H9 (cell line): ENCODE data around the gene RELB. TPM values are rescaled to one million over a fixed set of nuclear protein-coding genes. Genes with fewer than 3 reads are reported as not detected.

Experiments
- DNase-seq: peaks from one replicate; pipeline ENCODE4 v3.0.0-alpha.2; 2017
- H2AFZ ChIP-seq: one replicate; pipeline ENCODE4 v1.6.1; 2013; ENCODE audit warnings: mild to moderate bottlenecking, low read length, control low read depth, moderate library complexity
- H2AK5ac ChIP-seq: 2 replicates; pipeline ENCODE4 v1.6.1; 2013; ENCODE audit warnings: low read length, control low read depth, mixed read lengths; ENCODE audit not compliant: insufficient read length
- H2BK120ac ChIP-seq: one replicate; pipeline ENCODE4 v1.6.1; 2013; ENCODE audit warnings: low read depth, mild to moderate bottlenecking, low read length, control low read depth, inconsistent platforms; ENCODE audit not compliant: poor library complexity, severe bottlenecking
- H2BK12ac ChIP-seq: 2 replicates; pipeline ENCODE4 v1.6.1; 2013; ENCODE audit warnings: low read length, control low read depth, mixed read lengths, low read depth; ENCODE audit not compliant: insufficient read length
- H2BK15ac ChIP-seq: 2 replicates; pipeline ENCODE4 v1.6.1; 2013; ENCODE audit warnings: low read depth, low read length, control low read depth
- H2BK20ac ChIP-seq: one replicate; pipeline ENCODE4 v1.6.1; 2013; ENCODE audit warnings: low read depth, mild to moderate bottlenecking, low read length, control low read depth, inconsistent platforms; ENCODE audit not compliant: poor library complexity, severe bottlenecking
- H2BK5ac ChIP-seq: 2 replicates; pipeline ENCODE4 v1.6.1; 2013; ENCODE audit warnings: low read length, control low read depth, mixed read lengths; ENCODE audit not compliant: insufficient read length
- H3K14ac ChIP-seq: 2 replicates; pipeline ENCODE4 v1.6.1; 2013; ENCODE audit warnings: low read length, control low read depth; ENCODE audit not compliant: insufficient read depth
- H3K18ac ChIP-seq: 2 replicates; pipeline ENCODE4 v1.6.1; 2013; ENCODE audit warnings: low read depth, mild to moderate bottlenecking, mixed read lengths, low read length, control low read depth; ENCODE audit not compliant: insufficient read length
- H3K23ac ChIP-seq: 2 replicates; pipeline ENCODE4 v1.6.1; 2013; ENCODE audit warnings: low read length, control low read depth, mixed read lengths, low read depth; ENCODE audit not compliant: insufficient read length
- H3K23me2 ChIP-seq: 2 replicates; pipeline ENCODE4 v1.6.1; 2013; ENCODE audit warnings: low read depth, mild to moderate bottlenecking, mixed read lengths, low read length, control low read depth; ENCODE audit not compliant: insufficient read length, poor library complexity, severe bottlenecking
- H3K27ac ChIP-seq: 2 replicates; pipeline ENCODE4 v1.5.1; 2013; ENCODE audit warnings: low read length, control low read depth, mixed read lengths, low read depth; ENCODE audit not compliant: insufficient read length
- H3K27me3 ChIP-seq: 2 replicates; pipeline ENCODE4 v1.6.1; 2013; ENCODE audit warnings: low read length, control low read depth, inconsistent platforms; ENCODE audit not compliant: insufficient read depth
- H3K4ac ChIP-seq: 2 replicates; pipeline ENCODE4 v1.6.1; 2013; ENCODE audit warnings: low read depth, mild to moderate bottlenecking, control low read depth, inconsistent platforms, low read length, moderate library complexity
- H3K4me1 ChIP-seq: 2 replicates; pipeline ENCODE4 v1.6.1; 2013; ENCODE audit warnings: low read length, control low read depth, inconsistent platforms; ENCODE audit not compliant: insufficient read depth
- H3K4me2 ChIP-seq: 2 replicates; pipeline ENCODE4 v1.6.1; 2013; ENCODE audit warnings: low read length, control low read depth, mixed read lengths; ENCODE audit not compliant: insufficient read length, insufficient read depth
- H3K56ac ChIP-seq: 2 replicates; pipeline ENCODE4 v1.6.1; 2013; ENCODE audit warnings: low read depth, mild to moderate bottlenecking, mixed read lengths, low read length, control low read depth; ENCODE audit not compliant: insufficient read length
- H3K79me1 ChIP-seq: 2 replicates; pipeline ENCODE4 v1.6.1; 2013; ENCODE audit warnings: low read depth, mild to moderate bottlenecking, moderate library complexity, low read length, control low read depth, inconsistent platforms; ENCODE audit not compliant: insufficient read depth, poor library complexity, severe bottlenecking
- H3K79me2 ChIP-seq: 2 replicates; pipeline ENCODE4 v1.6.1; 2013; ENCODE audit warnings: low read length, control low read depth, inconsistent platforms; ENCODE audit not compliant: insufficient read depth
- H3K9ac ChIP-seq: 2 replicates; pipeline ENCODE4 v1.6.1; 2013; ENCODE audit warnings: low read length, control low read depth, mixed read lengths; ENCODE audit not compliant: insufficient read length; ENCODE audit errors: extremely low read depth
- H3K9me3 ChIP-seq: one replicate; pipeline ENCODE4 v1.6.1; 2013; ENCODE audit warnings: low read depth, low read length, inconsistent platforms; ENCODE audit not compliant: control insufficient read depth
- H3T11ph ChIP-seq: one replicate; pipeline ENCODE4 v1.6.1; 2013; ENCODE audit warnings: mild to moderate bottlenecking, low read length, control low read depth, inconsistent platforms
- H4K20me1 ChIP-seq: one replicate; pipeline ENCODE4 v1.6.1; 2013; ENCODE audit not compliant: control insufficient read depth, insufficient read length, insufficient read depth
- H4K5ac ChIP-seq: 2 replicates; pipeline ENCODE4 v1.6.1; 2013; ENCODE audit warnings: low read depth, mild to moderate bottlenecking, mixed read lengths, low read length, control low read depth; ENCODE audit not compliant: insufficient read length
- H4K8ac ChIP-seq: replicated peaks from 2 replicates; pipeline ENCODE4 v1.6.1; 2013; ENCODE audit warnings: low read length, control low read depth, mixed read lengths, low read depth; ENCODE audit not compliant: insufficient read length
- H4K91ac ChIP-seq: 2 replicates; pipeline ENCODE4 v1.6.1; 2013; ENCODE audit warnings: low read depth, mild to moderate bottlenecking, moderate library complexity, mixed read lengths, low read length, control low read depth; ENCODE audit not compliant: insufficient read length
- H3K27ac Mint-ChIP-seq, 3 experiments: 2 replicates in 2 of 3; 3 replicates in 1 of 3; pipeline ENCODE4 v1.8.0; 2020 to 2021; ENCODE audit warnings: mixed read lengths in 3 of 3, mild to moderate bottlenecking in 1 of 3, moderate library complexity in 1 of 3
- H3K27me3 Mint-ChIP-seq: 2 replicates; pipeline ENCODE4 v1.8.0; 2021; ENCODE audit warnings: low read depth, mild to moderate bottlenecking, moderate library complexity, mixed read lengths
- H3K36me3 Mint-ChIP-seq, 3 experiments: 2 replicates in 2 of 3; 3 replicates in 1 of 3; pipeline ENCODE4 v1.8.0; 2020 to 2021; ENCODE audit warnings: low read depth in 3 of 3, mixed read lengths in 3 of 3; ENCODE audit not compliant: insufficient read depth in 1 of 3
- H3K4me1 Mint-ChIP-seq, 2 experiments: 2 replicates each; pipeline ENCODE4 v1.8.0; 2020; ENCODE audit warnings: mixed read lengths in 2 of 2
- H3K4me3 Mint-ChIP-seq, 2 experiments: 2 replicates in 1 of 2; 3 replicates in 1 of 2; pipeline ENCODE4 v1.8.0; 2020 to 2021; ENCODE audit warnings: mild to moderate bottlenecking in 2 of 2, mixed read lengths in 2 of 2, moderate library complexity in 1 of 2
- H3K9me3 Mint-ChIP-seq, 2 experiments: 2 replicates in 1 of 2; 3 replicates in 1 of 2; pipeline ENCODE4 v1.8.0; 2020; ENCODE audit warnings: mild to moderate bottlenecking in 2 of 2, mixed read lengths in 2 of 2, moderate library complexity in 1 of 2
- CTCF ChIP-seq: fragments of 200-600 bp; sonication (generic); conservative IDR thresholded peaks from 3 replicates; pipeline ENCODE4 v1.8.0; 2021; ENCODE audit warnings: antibody characterized with exemption, mild to moderate bottlenecking
- WGBS: extraction: QIAGEN DNeasy Blood & Tissue Kit; methylation state at CpG from one replicate; pipeline ENCODE4 v1.1.7; 2013; ENCODE audit warnings: missing lambda C conversion rate, low lambda C conversion rate, mixed read lengths; ENCODE audit not compliant: insufficient read length; ENCODE audit errors: extremely low coverage; 5-methylcytosine and 5-hydroxymethylcytosine counted together
- total RNA-seq: library from RNA; stranded (reverse); gene quantifications from 2 replicates; pipeline ENCODE4 v1.2.1, GENCODE V29; 2021

Gene RELB
- total RNA-seq, 1 experiment from 2014 or later = 13.7 TPM

DNA sequence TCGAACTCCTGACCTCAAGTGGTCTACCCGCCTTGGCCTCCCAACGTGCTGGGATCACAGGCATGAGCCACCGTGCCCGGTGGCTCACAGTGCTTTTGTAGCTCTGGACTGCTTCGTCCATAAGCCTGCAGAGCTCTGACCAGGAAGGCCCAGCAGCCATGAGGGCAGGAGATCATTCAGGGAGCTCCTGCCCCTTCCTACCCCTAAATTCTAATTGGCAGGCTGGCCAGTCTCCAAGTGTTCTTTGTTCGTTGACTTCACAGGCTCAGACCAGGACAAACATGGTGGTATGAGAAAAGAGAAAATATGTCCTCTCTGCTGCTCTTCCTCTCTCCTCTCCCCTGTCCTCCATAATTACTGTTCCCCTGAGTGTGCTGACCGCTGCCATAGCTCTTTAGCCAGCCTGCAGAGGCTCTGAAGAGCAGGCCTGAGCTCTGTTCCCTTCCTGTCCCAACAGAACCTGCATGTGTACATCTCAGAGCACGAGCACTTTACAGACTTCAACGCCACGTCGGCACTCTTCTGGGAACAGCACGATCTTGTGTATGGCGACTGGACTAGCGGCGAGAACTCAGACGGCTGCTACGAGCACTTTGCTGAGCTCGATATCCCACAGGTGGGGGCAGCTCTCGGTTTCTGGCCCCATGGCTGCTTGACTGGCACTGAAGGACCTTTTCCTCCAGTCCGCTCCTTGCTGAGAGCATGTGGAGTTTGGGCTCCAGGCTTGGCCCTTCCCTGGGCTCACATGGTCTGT lies 27.1 kb upstream of the RELB start:
- H2BK5ac ChIP-seq = no peak overlapping the region
- H2BK20ac ChIP-seq = no peak overlapping the region
- no peak overlapping the region for H4K5ac ChIP-seq
- no peak overlapping the region for H3K4ac ChIP-seq
- H4K91ac ChIP-seq = no peak overlapping the region
- no peaks in the 10 kb centered on the region for H4K20me1 ChIP-seq
- Mint-ChIP-seq H3K36me3 (peaks cover 20 to 54% (median 50%) of the 10 kb centered on the region in 3 experiments; a peak in 6 of 7 replicates), H3K4me1 (no peaks in the 10 kb centered on the region), H3K27ac (peak overlapping the region in 1 of 3 experiments; percentile 50; a peak in 2 of 7 replicates), H3K4me3 (no peak overlapping the region), H3K9me3 (no peaks in the 10 kb centered on the region), H3K27me3 (no peaks in the 10 kb centered on the region)
- H3K4me2 ChIP-seq = no peak overlapping the region
- no CpG with 5 or more reads among the region's 21 CpGs for WGBS
- H3K79me2 ChIP-seq = no peaks in the 10 kb centered on the region
- no peaks in the 10 kb centered on the region for H3K4me1 ChIP-seq
- no peak overlapping the region for H3K9ac ChIP-seq
- no peak overlapping the region for H2BK15ac ChIP-seq
- H2BK12ac ChIP-seq = no peak overlapping the region
- no peaks in the 10 kb centered on the region for H3K79me1 ChIP-seq
- H4K8ac ChIP-seq = no peak overlapping the region
- no peak overlapping the region for H3K23ac ChIP-seq
- H3K27ac ChIP-seq = no peak overlapping the region
- H3K14ac ChIP-seq = no peak overlapping the region
- H3T11ph ChIP-seq = no peak overlapping the region
- H3K23me2 ChIP-seq = no peaks in the 10 kb centered on the region
- H3K9me3 ChIP-seq = no peaks in the 10 kb centered on the region
- DNase-seq = no peak
- no peaks in the 10 kb centered on the region for H3K27me3 ChIP-seq
- no peak overlapping the region for H2AFZ ChIP-seq
- H2AK5ac ChIP-seq = no peak overlapping the region
- H3K56ac ChIP-seq = no peak overlapping the region
- no peak for TF ChIP-seq CTCF
- no peak overlapping the region for H3K18ac ChIP-seq
- no peak overlapping the region for H2BK120ac ChIP-seq
